Medulla oblongata (tissue), 1 donor: ENCODE measurements around the gene LYL1.

ENCODE experiments used
- DNase-seq: peaks from one replicate; pipeline ENCODE4 v3.0.0-alpha.2; 2015; ENCODE audit errors: extremely low spot score

The LYL1 gene

GRCh38 chr19:13073263-13073662, 29.4 kb downstream of the LYL1 start:
- no peak for DNase-seq

GRCh38 chr19:13072188-13072908, 30.3 kb downstream of the LYL1 start:
- DNase-seq, result peak; percentile 98

GRCh38 chr19:13071444-13072187, 31.0 kb downstream of the LYL1 start:
- DNase-seq, result no peak

GRCh38 chr19:13070425-13071140, 32.1 kb downstream of the LYL1 start:
- DNase-seq, result peak; percentile 73

GRCh38 chr19:13069415-13070359, 33.0 kb downstream of the LYL1 start:
- DNase-seq, result no peak

GRCh38 chr19:13068085-13068846, 34.4 kb downstream of the LYL1 start:
- peak; percentile 90 for DNase-seq

GRCh38 chr19:13066933-13067807, 35.5 kb downstream of the LYL1 start:
- no peak for DNase-seq

GRCh38 chr19:13066226-13066625, 36.4 kb downstream of the LYL1 start:
- DNase-seq, result no peak

- peak; percentile 65 for DNase-seq
Measured at GRCh38 chr19:13064092-13064489, 38.6 kb downstream of the LYL1 start.

- DNase-seq, result peak; percentile 80
Measured at GRCh38 chr19:13063461-13064091, 39.1 kb downstream of the LYL1 start.

- DNase-seq, result no peak
Measured at GRCh38 chr19:13062317-13062716, 40.3 kb downstream of the LYL1 start.

GRCh38 chr19:13060964-13061927, 41.4 kb downstream of the LYL1 start:
- DNase-seq, result peak; percentile 95

- peak; percentile 74 for DNase-seq
Measured at GRCh38 chr19:13060233-13060963, 42.3 kb downstream of the LYL1 start.

- no peak for DNase-seq
Measured at GRCh38 chr19:13058951-13059660, 43.6 kb downstream of the LYL1 start.

- no peak for DNase-seq
Measured at GRCh38 chr19:13057744-13058143, 44.9 kb downstream of the LYL1 start.

- DNase-seq, result no peak
Measured at GRCh38 chr19:13057147-13057572, 45.5 kb downstream of the LYL1 start.
